PFSK-1 (cell line): ENCODE results near the gene VWA5B1.

Experiments used
- FOXP2 ChIP-seq: optimal IDR thresholded peaks from 2 replicates; pipeline ENCODE3; 2011; ENCODE audit warnings: borderline replicate concordance, control low read depth, inconsistent platforms; ENCODE audit not compliant: insufficient read depth; ENCODE audit errors: extremely low read length, extremely low read depth
- POLR2AphosphoS5 ChIP-seq: IDR thresholded peaks from 2 replicates; pipeline ENCODE4 v1.6.1; 2012; ENCODE audit warnings: low read depth, mild to moderate bottlenecking, control low read depth, low read length, moderate library complexity
- SIN3A ChIP-seq: IDR thresholded peaks from 2 replicates; pipeline ENCODE4 v1.6.1; 2012; ENCODE audit warnings: mild to moderate bottlenecking, low read length, moderate library complexity, borderline replicate concordance; ENCODE audit not compliant: insufficient read depth
- TAF1 ChIP-seq: IDR thresholded peaks from 2 replicates; pipeline ENCODE4 v1.6.1; 2012; ENCODE audit warnings: low read length, control low read depth, borderline replicate concordance; ENCODE audit not compliant: insufficient read depth
- TF ChIP-seq, protein P1 (sequence below), 2 experiments: IDR thresholded peaks; 2 replicates each; pipeline versions ENCODE4 v1.6.1 to v1.8.0; 2011 to 2012; ENCODE audit warnings: low read depth in 2 of 2, low read length in 2 of 2, control low read depth in 1 of 2, inconsistent platforms in 1 of 2, mild to moderate bottlenecking in 1 of 2, moderate library complexity in 1 of 2; ENCODE audit not compliant: insufficient read depth in 1 of 2

The VWA5B1 gene

DNA sequence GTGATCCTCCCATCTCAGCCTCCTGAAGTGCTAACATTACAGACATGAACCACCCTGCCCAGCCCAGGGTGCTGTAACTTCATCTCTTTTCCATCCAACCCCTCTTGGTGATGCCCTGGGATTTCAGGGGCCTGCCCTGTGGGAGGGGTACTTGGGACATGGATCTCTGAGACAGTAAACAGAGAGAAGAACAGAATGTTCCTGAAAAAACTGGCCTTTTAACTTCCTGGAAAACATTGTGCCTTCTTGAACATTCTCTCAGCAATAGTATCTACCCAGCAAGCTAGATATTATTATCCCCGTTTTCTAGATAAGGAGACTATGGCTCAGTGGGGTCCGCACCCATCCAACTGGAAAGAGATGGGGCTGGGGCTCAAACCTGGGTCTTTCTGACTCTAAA is 57.0 kb downstream of the VWA5B1 start:
- TF ChIP-seq, protein P1, sequence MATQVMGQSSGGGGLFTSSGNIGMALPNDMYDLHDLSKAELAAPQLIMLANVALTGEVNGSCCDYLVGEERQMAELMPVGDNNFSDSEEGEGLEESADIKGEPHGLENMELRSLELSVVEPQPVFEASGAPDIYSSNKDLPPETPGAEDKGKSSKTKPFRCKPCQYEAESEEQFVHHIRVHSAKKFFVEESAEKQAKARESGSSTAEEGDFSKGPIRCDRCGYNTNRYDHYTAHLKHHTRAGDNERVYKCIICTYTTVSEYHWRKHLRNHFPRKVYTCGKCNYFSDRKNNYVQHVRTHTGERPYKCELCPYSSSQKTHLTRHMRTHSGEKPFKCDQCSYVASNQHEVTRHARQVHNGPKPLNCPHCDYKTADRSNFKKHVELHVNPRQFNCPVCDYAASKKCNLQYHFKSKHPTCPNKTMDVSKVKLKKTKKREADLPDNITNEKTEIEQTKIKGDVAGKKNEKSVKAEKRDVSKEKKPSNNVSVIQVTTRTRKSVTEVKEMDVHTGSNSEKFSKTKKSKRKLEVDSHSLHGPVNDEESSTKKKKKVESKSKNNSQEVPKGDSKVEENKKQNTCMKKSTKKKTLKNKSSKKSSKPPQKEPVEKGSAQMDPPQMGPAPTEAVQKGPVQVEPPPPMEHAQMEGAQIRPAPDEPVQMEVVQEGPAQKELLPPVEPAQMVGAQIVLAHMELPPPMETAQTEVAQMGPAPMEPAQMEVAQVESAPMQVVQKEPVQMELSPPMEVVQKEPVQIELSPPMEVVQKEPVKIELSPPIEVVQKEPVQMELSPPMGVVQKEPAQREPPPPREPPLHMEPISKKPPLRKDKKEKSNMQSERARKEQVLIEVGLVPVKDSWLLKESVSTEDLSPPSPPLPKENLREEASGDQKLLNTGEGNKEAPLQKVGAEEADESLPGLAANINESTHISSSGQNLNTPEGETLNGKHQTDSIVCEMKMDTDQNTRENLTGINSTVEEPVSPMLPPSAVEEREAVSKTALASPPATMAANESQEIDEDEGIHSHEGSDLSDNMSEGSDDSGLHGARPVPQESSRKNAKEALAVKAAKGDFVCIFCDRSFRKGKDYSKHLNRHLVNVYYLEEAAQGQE (IDR thresholded peaks at IDR 0.05; ENCODE audit: insufficient read depth in 1 of 2, low read depth in 2 of 2, low read length in 2 of 2) = no peak

DNA sequence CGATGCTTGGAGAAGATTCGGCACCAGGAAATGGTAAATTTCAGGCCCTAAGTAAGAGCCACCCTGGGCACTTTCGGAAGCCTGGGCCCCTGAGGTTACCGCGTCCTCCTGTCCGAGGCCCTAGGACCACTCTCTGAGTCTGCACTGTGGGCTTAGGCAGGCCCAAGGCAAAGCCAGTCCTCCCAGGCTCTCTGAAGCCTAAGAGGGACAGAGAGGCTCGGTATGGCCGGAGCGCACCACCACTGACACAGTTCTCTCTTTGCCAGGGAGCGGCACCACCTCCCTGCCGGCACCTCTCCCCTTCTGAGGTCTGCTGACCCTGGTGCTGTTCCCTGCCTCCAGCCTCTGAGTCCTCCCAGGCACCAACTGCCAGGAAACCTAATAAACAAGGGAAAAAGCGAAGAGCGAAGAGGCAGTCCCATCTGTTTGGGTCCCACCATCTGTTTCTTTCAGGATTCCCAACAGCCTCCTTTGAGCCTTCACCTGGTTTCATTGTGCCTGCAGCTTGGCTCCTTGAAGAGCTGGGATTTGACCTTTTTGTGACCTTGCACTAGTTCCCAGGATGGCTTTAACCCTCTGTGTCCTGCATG is 57.7 kb downstream of the VWA5B1 start:
- TF ChIP-seq SIN3A = no peak
- no peak for TF ChIP-seq POLR2AphosphoS5
- TF ChIP-seq TAF1 = no peak
- no peak for TF ChIP-seq FOXP2
- TF ChIP-seq, protein P1 (IDR thresholded peaks at IDR 0.05; ENCODE audit: insufficient read depth in 1 of 2, low read depth in 2 of 2, low read length in 2 of 2) = no peak

DNA sequence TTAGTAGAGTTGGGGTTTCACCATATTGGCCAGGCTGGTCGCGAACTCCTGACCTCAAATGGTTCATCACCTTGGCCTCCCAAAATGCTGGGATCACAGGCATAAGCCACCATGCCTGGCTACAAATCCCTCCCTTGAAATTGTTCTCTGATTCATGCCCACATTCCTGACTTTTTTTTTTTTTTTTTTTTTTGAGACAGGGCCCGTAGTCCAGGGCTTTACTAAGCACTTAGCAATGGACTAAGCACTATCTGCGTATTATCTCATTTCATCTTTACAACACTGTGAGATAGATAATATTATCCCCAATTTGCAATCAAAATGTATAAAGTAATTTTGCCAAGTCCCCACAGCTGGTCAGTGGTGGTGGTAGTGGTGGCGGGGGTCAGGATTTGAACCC is 58.9 kb downstream of the VWA5B1 start:
- TF ChIP-seq POLR2AphosphoS5 (no peak), TAF1 (no peak), FOXP2 (no peak), SIN3A (no peak)
- TF ChIP-seq, protein P1 (IDR thresholded peaks at IDR 0.05; ENCODE audit: insufficient read depth in 1 of 2, low read depth in 2 of 2, low read length in 2 of 2) = no peak

DNA sequence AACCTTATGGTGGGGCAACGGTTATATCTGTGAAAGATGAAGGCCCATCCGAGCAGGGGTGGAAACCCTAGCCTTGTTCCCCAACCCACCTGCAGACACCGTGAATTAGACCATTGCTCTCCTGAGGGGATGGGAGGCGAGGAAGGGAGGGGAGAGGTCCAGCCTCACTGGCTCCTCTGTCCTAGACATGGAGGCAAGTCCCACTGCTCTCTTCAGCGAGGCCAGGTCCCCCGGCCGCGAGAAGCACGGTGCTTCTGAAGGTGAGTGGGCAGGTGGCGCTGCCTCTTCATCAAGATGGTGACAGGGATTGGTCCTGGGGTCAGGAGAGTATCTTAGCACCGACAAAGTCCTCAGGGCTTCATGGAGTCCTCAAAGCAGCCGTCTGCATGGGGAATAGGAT is 59.3 kb downstream of the VWA5B1 start:
- TF ChIP-seq POLR2AphosphoS5 = no peak
- TF ChIP-seq, protein P1 (IDR thresholded peaks at IDR 0.05; ENCODE audit: insufficient read depth in 1 of 2, low read depth in 2 of 2, low read length in 2 of 2) = no peak
- TF ChIP-seq FOXP2 = no peak
- no peak for TF ChIP-seq SIN3A
- no peak for TF ChIP-seq TAF1

DNA sequence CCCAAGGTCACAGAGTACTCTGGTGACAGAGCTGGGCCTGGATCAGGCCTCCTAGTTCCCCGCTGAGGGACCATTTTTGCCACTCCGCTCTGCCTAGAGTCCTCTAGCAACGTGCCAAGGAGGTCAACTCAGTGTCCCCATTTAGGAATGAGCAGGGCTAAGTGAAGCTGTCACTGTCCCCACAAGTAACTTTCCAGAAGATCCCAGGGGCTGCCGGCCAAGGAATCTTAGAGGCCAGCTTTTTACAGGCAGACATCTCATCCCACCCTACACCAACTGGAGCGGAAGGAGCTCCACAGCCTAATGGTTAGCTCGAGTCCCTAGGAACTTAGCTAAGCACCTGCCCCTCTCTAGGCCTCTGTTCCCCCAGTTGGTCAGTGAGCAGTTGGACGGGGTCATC is 59.7 kb downstream of the VWA5B1 start:
- TF ChIP-seq, protein P1 (IDR thresholded peaks at IDR 0.05; ENCODE audit: insufficient read depth in 1 of 2, low read depth in 2 of 2, low read length in 2 of 2) = no peak
- no peak for TF ChIP-seq TAF1
- TF ChIP-seq POLR2AphosphoS5 = no peak
- TF ChIP-seq SIN3A = no peak
- TF ChIP-seq FOXP2 = no peak
